ENCODE measurements around the gene RAB15. TPM values are rescaled to one million over a fixed set of nuclear protein-coding genes. Genes with fewer than 3 reads are reported as not detected.

RAB15 gene
- polyA plus RNA-seq, 3 donors: 0.09 to 0.14 (median 0.09) TPM

DNA sequence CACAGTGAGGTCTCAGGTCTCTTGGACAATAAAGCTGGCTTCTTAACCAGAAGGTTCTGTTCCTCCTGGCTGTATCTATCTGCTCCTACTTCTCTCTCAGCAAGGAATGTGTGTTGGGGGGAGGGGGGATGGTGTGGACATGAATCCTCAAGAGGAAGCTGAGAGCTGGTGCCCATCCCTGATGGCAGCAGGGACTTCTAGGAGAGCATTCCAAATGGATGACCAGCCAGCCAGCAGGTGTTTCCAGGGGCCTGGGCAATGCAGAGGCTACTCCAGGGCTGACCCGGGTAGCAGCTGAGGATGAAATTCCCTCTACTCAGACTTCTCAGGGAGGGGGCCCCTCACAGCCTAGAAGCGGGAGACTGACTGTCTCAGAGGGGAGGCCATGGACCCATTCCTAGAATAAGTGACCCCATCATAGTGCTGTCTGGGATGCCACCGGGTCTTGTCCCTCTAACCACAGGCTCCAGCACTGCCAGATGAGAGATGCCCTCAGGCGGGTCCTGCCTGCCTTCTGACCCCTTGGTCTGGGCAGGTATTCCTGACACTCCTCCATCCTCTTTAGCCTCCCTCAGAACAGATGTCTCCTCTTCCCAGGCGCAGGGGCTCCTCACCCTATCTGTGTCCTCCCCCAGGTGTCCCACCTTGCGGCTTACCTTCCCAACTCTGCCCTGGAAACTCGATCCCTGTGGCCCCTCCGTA, 1.2 kb downstream of the RAB15 start:
- Histone ChIP-seq H3K27me3 (ENCODE audit: control insufficient read depth in 2 of 2, insufficient read depth in 2 of 2, low read length in 2 of 2) (peaks cover 26 to 42% of the 10 kb centered on the region in 2 donors), H3K9ac (ENCODE audit: insufficient read depth, low read length, poor library complexity, severe bottlenecking) (no peak overlapping the region), H2AFZ (ENCODE audit: insufficient read depth, low read depth, low read length, poor library complexity, severe bottlenecking) (no peak overlapping the region), H3K27ac (ENCODE audit: low read depth in 1 of 2, low read length in 2 of 2) (no peak overlapping the region), H3K4me2 (replicated peaks; ENCODE audit: extremely low read depth, low read length, poor library complexity, severe bottlenecking) (peak overlapping the region; percentile 77), H3K4me3 (replicated peaks in 1 of 3; ENCODE audit: low read depth in 2 of 3, low read length in 3 of 3) (no peak overlapping the region), H3K36me3 (replicated peaks in 1 of 2; ENCODE audit: control insufficient read depth in 1 of 2, insufficient read depth in 2 of 2, low read length in 2 of 2) (no peaks in the 10 kb centered on the region), H3K9me3 (replicated peaks in 1 of 2; ENCODE audit: control insufficient read depth in 1 of 2, insufficient read depth in 1 of 2, low read length in 2 of 2) (peaks cover 0 to 8% of the 10 kb centered on the region in 2 donors), H3K79me2 (ENCODE audit: insufficient read depth, low read length) (no peaks in the 10 kb centered on the region), H3K4me1 (ENCODE audit: control insufficient read depth in 1 of 2, insufficient read depth in 2 of 2, low read length in 2 of 2) (peaks cover 9 to 11% of the 10 kb centered on the region in 2 donors), H4K20me1 (ENCODE audit: insufficient read depth, low read length) (no peaks in the 10 kb centered on the region)
- H3K27me3 Mint-ChIP-seq (ENCODE audit: low read depth in 3 of 3): peaks cover 32 to 55% (median 42%) of the 10 kb centered on the region in 3 donors
- H3K4me1 Mint-ChIP-seq: peaks cover 12% of the 10 kb centered on the region
- 96% methylated on average over 5 of the region's 8 CpGs for WGBS (ENCODE audit: insufficient coverage)
- peak overlapping the region; percentile 68 to 85 for H3K4me3 Mint-ChIP-seq
- peaks cover 0 to 2% of the 10 kb centered on the region in 2 donors for H3K36me3 Mint-ChIP-seq
- H3K9me3 Mint-ChIP-seq: peaks cover 0 to 7% (median 7%) of the 10 kb centered on the region in 7 donors
- intact Hi-C loops (cut with micrococcal nuclease): no loop called here
- TF ChIP-seq, protein P1, sequence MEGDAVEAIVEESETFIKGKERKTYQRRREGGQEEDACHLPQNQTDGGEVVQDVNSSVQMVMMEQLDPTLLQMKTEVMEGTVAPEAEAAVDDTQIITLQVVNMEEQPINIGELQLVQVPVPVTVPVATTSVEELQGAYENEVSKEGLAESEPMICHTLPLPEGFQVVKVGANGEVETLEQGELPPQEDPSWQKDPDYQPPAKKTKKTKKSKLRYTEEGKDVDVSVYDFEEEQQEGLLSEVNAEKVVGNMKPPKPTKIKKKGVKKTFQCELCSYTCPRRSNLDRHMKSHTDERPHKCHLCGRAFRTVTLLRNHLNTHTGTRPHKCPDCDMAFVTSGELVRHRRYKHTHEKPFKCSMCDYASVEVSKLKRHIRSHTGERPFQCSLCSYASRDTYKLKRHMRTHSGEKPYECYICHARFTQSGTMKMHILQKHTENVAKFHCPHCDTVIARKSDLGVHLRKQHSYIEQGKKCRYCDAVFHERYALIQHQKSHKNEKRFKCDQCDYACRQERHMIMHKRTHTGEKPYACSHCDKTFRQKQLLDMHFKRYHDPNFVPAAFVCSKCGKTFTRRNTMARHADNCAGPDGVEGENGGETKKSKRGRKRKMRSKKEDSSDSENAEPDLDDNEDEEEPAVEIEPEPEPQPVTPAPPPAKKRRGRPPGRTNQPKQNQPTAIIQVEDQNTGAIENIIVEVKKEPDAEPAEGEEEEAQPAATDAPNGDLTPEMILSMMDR (IDR thresholded peaks at IDR 0.05): no peak
- H3K27ac Mint-ChIP-seq: no peak overlapping the region
- DNase-seq: no peak

DNA sequence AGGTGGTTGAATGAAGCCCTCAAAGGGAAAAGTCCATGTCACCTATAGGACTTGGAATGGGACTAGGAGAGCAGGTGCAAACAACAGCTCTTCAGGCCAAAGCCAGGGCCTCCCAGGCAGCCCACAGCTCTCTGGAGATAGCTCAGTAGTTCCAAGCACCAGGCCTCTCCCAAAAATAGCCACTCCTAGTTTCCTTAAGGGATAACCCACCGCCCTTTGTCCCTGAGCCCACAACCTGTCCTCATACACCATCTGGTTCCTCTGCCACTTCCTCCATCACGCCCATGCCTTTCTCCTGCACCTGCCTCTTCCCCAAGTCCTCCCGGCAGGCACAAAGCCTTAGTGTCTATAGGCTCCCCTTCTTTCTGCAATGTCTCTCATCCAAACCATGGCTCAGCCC, 2.1 kb downstream of the RAB15 start:
- whole genome bisulfite sequencing (ENCODE audit: insufficient coverage): 8% methylated on average over 3 of the region's 3 CpGs
- peaks cover 12% of the 10 kb centered on the region for H3K4me1 Mint-ChIP-seq
- H3K9me3 Mint-ChIP-seq: peaks cover 0 to 7% (median 7%) of the 10 kb centered on the region in 7 donors
- no peak for DNase-seq
- Histone ChIP-seq H3K27ac (ENCODE audit: low read depth in 1 of 2, low read length in 2 of 2) (no peak overlapping the region), H2AFZ (ENCODE audit: insufficient read depth, low read depth, low read length, poor library complexity, severe bottlenecking) (no peak overlapping the region), H3K4me3 (replicated peaks in 1 of 3; ENCODE audit: low read depth in 2 of 3, low read length in 3 of 3) (no peak overlapping the region), H3K9me3 (replicated peaks in 1 of 2; ENCODE audit: control insufficient read depth in 1 of 2, insufficient read depth in 1 of 2, low read length in 2 of 2) (peaks cover 0 to 8% of the 10 kb centered on the region in 2 donors), H3K4me2 (replicated peaks; ENCODE audit: extremely low read depth, low read length, poor library complexity, severe bottlenecking) (no peak overlapping the region), H4K20me1 (ENCODE audit: insufficient read depth, low read length) (no peaks in the 10 kb centered on the region), H3K79me2 (ENCODE audit: insufficient read depth, low read length) (no peaks in the 10 kb centered on the region), H3K4me1 (ENCODE audit: control insufficient read depth in 1 of 2, insufficient read depth in 2 of 2, low read length in 2 of 2) (peaks cover 9 to 11% of the 10 kb centered on the region in 2 donors), H3K9ac (ENCODE audit: insufficient read depth, low read length, poor library complexity, severe bottlenecking) (no peak overlapping the region), H3K27me3 (ENCODE audit: control insufficient read depth in 2 of 2, insufficient read depth in 2 of 2, low read length in 2 of 2) (peaks cover 26 to 41% of the 10 kb centered on the region in 2 donors), H3K36me3 (replicated peaks in 1 of 2; ENCODE audit: control insufficient read depth in 1 of 2, insufficient read depth in 2 of 2, low read length in 2 of 2) (no peaks in the 10 kb centered on the region)
- no peak overlapping the region for H3K4me3 Mint-ChIP-seq
- H3K27ac Mint-ChIP-seq: no peak overlapping the region
- intact Hi-C loops (cut with micrococcal nuclease): no loop called here
- H3K36me3 Mint-ChIP-seq: peaks cover 0 to 2% of the 10 kb centered on the region in 2 donors
- TF ChIP-seq, protein P1 (IDR thresholded peaks at IDR 0.05): no peak
- peaks cover 32 to 50% (median 42%) of the 10 kb centered on the region in 3 donors for H3K27me3 Mint-ChIP-seq (ENCODE audit: low read depth in 3 of 3)
